Sigmoid colon (tissue), 7 donors: ENCODE measurements around the gene ANXA2R. TPM values are rescaled to one million over a fixed set of nuclear protein-coding genes. Genes with fewer than 3 reads are reported as not detected.
"Not testable (repeated sequence)": the region's sequence is repeated elsewhere in the genome, so short reads cannot be mapped to it uniquely, and the experiment has no call there.

Experiments used
- DNase-seq: peaks from one replicate; pipeline ENCODE4 v3.0.0-alpha.2; 2019
- H3K27ac ChIP-seq, 4 donors: fragments of 200-600 bp; sonication (generic); one replicate each; pipeline ENCODE4 v1.5.1; 2016 to 2019; ENCODE audit warnings: mild to moderate bottlenecking in 1 of 4
- H3K27me3 ChIP-seq, 3 donors: fragments of 200-600 bp; sonication (generic); one replicate each; pipeline ENCODE4 v1.5.1; 2019; ENCODE audit warnings: mild to moderate bottlenecking in 1 of 3
- H3K36me3 ChIP-seq, 4 donors: fragments of 200-600 bp; sonication (generic); one replicate each; pipeline ENCODE4 v1.5.1; 2016 to 2019
- H3K4me1 ChIP-seq, 4 donors: fragments of 200-600 bp; sonication (generic); one replicate each; pipeline ENCODE4 v1.5.1; 2017 to 2019
- H3K4me3 ChIP-seq, 4 donors: fragments of 200-600 bp; sonication (generic); one replicate each; pipeline ENCODE4 v1.5.1; 2017 to 2019; ENCODE audit warnings: mild to moderate bottlenecking in 2 of 4, moderate library complexity in 1 of 4
- H3K9me3 ChIP-seq, 4 donors: fragments of 200-600 bp in 3 of 4; sonication (generic) in 3 of 4; one replicate each; pipeline versions ENCODE4 v1.5.1 to v1.6.1; 2013 to 2019
- CTCF ChIP-seq, 4 experiments: fragments of 450-650 bp in 3 of 4; fragments of 200-600 bp in 1 of 4; IDR thresholded peaks; one replicate each; pipeline ENCODE4 v1.5.1; 2016 to 2019; ENCODE audit warnings: antibody characterized with exemption in 4 of 4, mild to moderate bottlenecking in 3 of 4, moderate library complexity in 2 of 4
- EP300 ChIP-seq, 4 donors: sonication (generic); formaldehyde crosslinking; IDR thresholded peaks; one replicate each; pipeline ENCODE4 v1.6.1; 2017; ENCODE audit warnings: antibody characterized with exemption in 4 of 4
- POLR2A ChIP-seq, 2 donors: fragments of 450-650 bp; IDR thresholded peaks; one replicate each; pipeline ENCODE4 v1.6.1; 2016; ENCODE audit warnings: antibody characterized with exemption in 2 of 2, mild to moderate bottlenecking in 2 of 2, moderate library complexity in 2 of 2
- POLR2AphosphoS5 ChIP-seq, 4 donors: sonication (generic); formaldehyde crosslinking; IDR thresholded peaks; one replicate each; pipeline ENCODE4 v1.6.1; 2017; ENCODE audit warnings: antibody characterized with exemption in 4 of 4
- WGBS, 2 donors: extraction: QIAGEN DNeasy Blood & Tissue Kit; methylation state at CpG; one replicate each; pipeline ENCODE4 v1.1.7; 2013; 5-methylcytosine and 5-hydroxymethylcytosine counted together
- intact Hi-C: fragments of 100-400 bp; cut with DNase I; formaldehyde crosslinking; loops from one replicate; pipeline ENCODE4 v1.15.1; 2023
- polyA plus RNA-seq, 3 donors: library from polyadenylated mRNA; stranded (reverse); fragments of 200-250 nt; gene quantifications; one replicate each; pipeline ENCODE4 v1.2.3, GENCODE V29; 2013
- total RNA-seq, 4 donors: library from RNA; depleted of rRNA; stranded (reverse); fragments of >200 nt; gene quantifications; one replicate each; pipeline ENCODE4 v1.1.0, GENCODE V29; 2016
- donor health status: healthy with polysubstance abuse.
- donor health status: Bipolar disorder and iron deficiency.
- donor health status: healthy.

The ANXA2R gene
- total and polyA plus RNA-seq, 7 donors = 0.69 to 12.4 (median 3.2) TPM

- H3K4me1 ChIP-seq = peaks cover 0 to 7% (median 2%) of the 10 kb centered on the region in 4 donors
- TF ChIP-seq CTCF (IDR thresholded peaks at IDR 0.05) = no peak
- TF ChIP-seq POLR2AphosphoS5 (IDR thresholded peaks at IDR 0.05) = no peak
- TF ChIP-seq POLR2A (IDR thresholded peaks at IDR 0.05) = no peak
- no peak for TF ChIP-seq EP300 (IDR thresholded peaks at IDR 0.05)
- intact Hi-C loops = no loop called here
- no peaks in the 10 kb centered on the region for H3K27me3 ChIP-seq
- no peak overlapping the region for H3K27ac ChIP-seq
- no peaks in the 10 kb centered on the region for H3K9me3 ChIP-seq
- H3K36me3 ChIP-seq = no peaks in the 10 kb centered on the region
- no peak for DNase-seq
- 75 to 88% methylated on average over 5 of the region's 5 CpGs for WGBS, 2 donors
- no peak overlapping the region for H3K4me3 ChIP-seq
Observed at GRCh38 chr5:43061352-43062075, 21.4 kb upstream of the ANXA2R start.

- H3K4me1 ChIP-seq, H3K27me3 ChIP-seq, intact Hi-C loops, H3K36me3 ChIP-seq, H3K27ac ChIP-seq, H3K4me3 ChIP-seq, DNase-seq, H3K9me3 ChIP-seq: not testable (repeated sequence)
- WGBS, 2 donors = 93 to 97% methylated on average over 2 of the region's 2 CpGs
Observed at GRCh38 chr5:43060020-43060419, 19.9 kb upstream of the ANXA2R start.

- H3K27ac ChIP-seq, H3K9me3 ChIP-seq, H3K36me3 ChIP-seq, H3K4me3 ChIP-seq, H3K4me1 ChIP-seq, intact Hi-C loops, DNase-seq, H3K27me3 ChIP-seq: not testable (repeated sequence)
- 94 to 97% methylated on average over 2 of the region's 2 CpGs for WGBS, 2 donors
Observed at GRCh38 chr5:43055098-43055497, 15.0 kb upstream of the ANXA2R start.

- H3K36me3 ChIP-seq = no peaks in the 10 kb centered on the region
- TF ChIP-seq EP300 (IDR thresholded peaks at IDR 0.05) (no peak), CTCF (IDR thresholded peaks at IDR 0.05) (no peak), POLR2A (IDR thresholded peaks at IDR 0.05) (no peak), POLR2AphosphoS5 (IDR thresholded peaks at IDR 0.05) (no peak)
- no peak for DNase-seq
- H3K4me3 ChIP-seq = no peak overlapping the region
- no peak overlapping the region for H3K27ac ChIP-seq
- 82 to 86% methylated on average over 2 of the region's 2 CpGs for WGBS, 2 donors
- H3K27me3 ChIP-seq = no peaks in the 10 kb centered on the region
- intact Hi-C loops = no loop called here
- no peaks in the 10 kb centered on the region for H3K4me1 ChIP-seq
- no peaks in the 10 kb centered on the region for H3K9me3 ChIP-seq
Observed at GRCh38 chr5:43051684-43052083, 11.6 kb upstream of the ANXA2R start.

GRCh38 chr5:43050384-43050783, 10.3 kb upstream of the ANXA2R start:
- no peaks in the 10 kb centered on the region for H3K27me3 ChIP-seq
- no peaks in the 10 kb centered on the region for H3K36me3 ChIP-seq
- DNase-seq = no peak
- no peaks in the 10 kb centered on the region for H3K4me1 ChIP-seq
- WGBS, 2 donors = 61 to 77% methylated on average over 4 of the region's 4 CpGs
- H3K27ac ChIP-seq = no peak overlapping the region
- no peaks in the 10 kb centered on the region for H3K9me3 ChIP-seq
- intact Hi-C loops = no loop called here
- H3K4me3 ChIP-seq = no peak overlapping the region
- no peak for TF ChIP-seq POLR2A (IDR thresholded peaks at IDR 0.05)

- Histone ChIP-seq H3K4me3 (no peak overlapping the region), H3K27me3 (peaks cover 0 to 8% (median 0%) of the 10 kb centered on the region in 3 donors), H3K4me1 (peaks cover 0 to 5% (median 0%) of the 10 kb centered on the region in 4 donors), H3K9me3 (no peaks in the 10 kb centered on the region), H3K36me3 (no peaks in the 10 kb centered on the region), H3K27ac (no peak overlapping the region)
- intact Hi-C loops = no loop called here
- TF ChIP-seq POLR2AphosphoS5 (IDR thresholded peaks at IDR 0.05) = no peak
- TF ChIP-seq EP300 (IDR thresholded peaks at IDR 0.05) = no peak
- no peak for TF ChIP-seq CTCF (IDR thresholded peaks at IDR 0.05)
- no peak for TF ChIP-seq POLR2A (IDR thresholded peaks at IDR 0.05)
- no peak for DNase-seq
- 88 to 93% methylated on average over 5 of the region's 5 CpGs for WGBS, 2 donors
Observed at GRCh38 chr5:43049236-43049635, 9.1 kb upstream of the ANXA2R start.
